Adrenal gland (tissue), 12 donors: ENCODE data around the gene ALDH5A1. TPM values are rescaled to one million over a fixed set of nuclear protein-coding genes. Genes with fewer than 3 reads are reported as not detected.

ENCODE experiments used
- DNase-seq, 7 donors: peaks; one replicate each; pipeline ENCODE4 v3.0.0-alpha.2; 2019 to 2020
- H3K27ac ChIP-seq, 5 donors: fragments of 200-600 bp; sonication (generic) in 4 of 5; 1 replicate in 3 of 5; 2 replicates in 2 of 5; pipeline versions ENCODE4 v1.5.1 to v1.8.0; 2016 to 2020; ENCODE audit warnings: mild to moderate bottlenecking in 1 of 5
- H3K27me3 ChIP-seq: fragments of 200-600 bp; 2 replicates; pipeline ENCODE4 v1.8.0; 2021
- H3K36me3 ChIP-seq, 2 donors: fragments of 200-600 bp; replicated peaks in 1 of 2; 1 replicate in 1 of 2; 2 replicates in 1 of 2; pipeline versions ENCODE4 v1.5.1 to v1.8.0; 2018 to 2022
- H3K4me1 ChIP-seq, 2 donors: fragments of 200-600 bp; replicated peaks in 1 of 2; 1 replicate in 1 of 2; 2 replicates in 1 of 2; pipeline versions ENCODE4 v1.5.1 to v1.8.0; 2018 to 2021
- H3K4me3 ChIP-seq, 4 donors: fragments of 200-600 bp; sonication (generic) in 3 of 4; one replicate each; pipeline ENCODE4 v1.5.1; 2016 to 2018
- H3K9me3 ChIP-seq, 3 donors: fragments of 200-600 bp; sonication (generic) in 1 of 3; replicated peaks in 1 of 3; 1 replicate in 2 of 3; 2 replicates in 1 of 3; pipeline versions ENCODE4 v1.5.1 to v1.8.0; 2016 to 2021
- CTCF ChIP-seq, 6 experiments: fragments of 450-650 bp in 4 of 6; fragments of 200-600 bp in 2 of 6; sonication (generic) in 1 of 6; IDR thresholded peaks; 1 replicate in 5 of 6; 2 replicates in 1 of 6; pipeline versions ENCODE4 v1.5.1 to v1.8.0; 2016 to 2021; ENCODE audit warnings: antibody characterized with exemption in 6 of 6, mild to moderate bottlenecking in 2 of 6, moderate library complexity in 1 of 6
- POLR2A ChIP-seq, 2 donors: fragments of 450-650 bp; IDR thresholded peaks; one replicate each; pipeline ENCODE4 v1.6.1; 2017; ENCODE audit warnings: antibody characterized with exemption in 2 of 2, mild to moderate bottlenecking in 2 of 2, moderate library complexity in 1 of 2
- WGBS, 4 donors: extraction: QIAGEN DNeasy Blood & Tissue Kit in 2 of 4; methylation state at CpG; one replicate each; pipeline versions ENCODE4 v1.1.5 to v1.1.7; 2013 to 2017; 5-methylcytosine and 5-hydroxymethylcytosine counted together
- intact Hi-C, 2 donors: fragments of 100-400 bp; cut with DNase I; formaldehyde crosslinking; loops; one replicate each; pipeline versions ENCODE4 v1.14.1 to v1.15.0; 2022 to 2023
- polyA plus RNA-seq, 3 donors: library from polyadenylated mRNA; stranded (reverse); fragments of 200-250 nt in 2 of 3; fragments of 350-450 nt in 1 of 3; fragmentation: Illumina TruSeq in 1 of 3; extraction: RNeasy Lipid Tissue Mini Kit (QIAGEN cat#74804) in 1 of 3; gene quantifications; one replicate each; pipeline ENCODE4 v1.2.3, GENCODE V29; 2013 to 2014
- total RNA-seq, 9 donors: library from RNA; depleted of rRNA in 4 of 9; stranded (reverse); fragments of >200 nt in 4 of 9; fragments of 120-200 nt in 1 of 9; fragmentation: NEBNext Ultra II Directional in 1 of 9; extraction: Animal tissue kit (Norgen Biotek cat#: 25700) in 1 of 9; gene quantifications; one replicate each; pipeline versions ENCODE4 v1.1.0 to v1.2.4, GENCODE V29; 2013 to 2023
- donor health status: healthy with polysubstance abuse.
- donor health status: Bipolar disorder and iron deficiency.
- donor health status: DM: yes; HTN: yes; CAD: no.
- donor health status: DM: no; HTN: no; CAD: no.
- donor health status: DM: no; HTN: no; CAD: no.
- donor health status: DM: yes; HTN: yes; CAD: no.

The ALDH5A1 gene
- total and polyA plus RNA-seq, 12 donors = 3.2 to 23.1 (median 10.5) TPM

DNA sequence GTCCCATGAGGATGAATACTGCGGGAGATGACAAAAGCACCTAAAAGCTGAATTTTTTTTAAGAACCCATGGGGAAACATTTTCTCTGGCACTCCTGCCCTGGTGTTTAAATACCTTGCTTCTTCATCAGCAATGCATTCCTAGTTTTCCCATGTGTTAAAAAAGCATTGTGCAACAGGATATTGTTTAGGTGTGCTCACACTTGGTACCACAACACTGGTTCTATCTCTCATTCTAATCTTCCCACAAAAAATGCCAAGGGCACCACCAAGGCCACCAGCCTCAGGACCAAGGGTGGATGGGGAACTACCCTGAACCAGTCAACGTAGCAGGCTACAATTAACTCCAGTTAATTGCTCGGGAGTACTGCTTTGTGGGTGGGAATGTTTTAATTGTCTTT is 50.9 kb downstream of the ALDH5A1 start:
- Histone ChIP-seq H3K9me3 (no peaks in the 10 kb centered on the region), H3K4me1 (no peaks in the 10 kb centered on the region), H3K27ac (no peak overlapping the region), H3K27me3 (no peaks in the 10 kb centered on the region), H3K4me3 (no peak overlapping the region), H3K36me3 (no peaks in the 10 kb centered on the region)
- TF ChIP-seq CTCF (IDR thresholded peaks at IDR 0.05) (no peak), POLR2A (IDR thresholded peaks at IDR 0.05) (no peak)
- no peak for DNase-seq
- 68 to 75% (median 70%) methylated on average over 3 of the region's 3 CpGs for WGBS, 4 donors
- intact Hi-C loops = no loop called here

- H3K9me3 ChIP-seq = no peaks in the 10 kb centered on the region
- TF ChIP-seq POLR2A (IDR thresholded peaks at IDR 0.05) (no peak), CTCF (IDR thresholded peaks at IDR 0.05) (no peak)
- no peak for DNase-seq
- no peak overlapping the region for H3K27ac ChIP-seq
- no peaks in the 10 kb centered on the region for H3K36me3 ChIP-seq
- no peaks in the 10 kb centered on the region for H3K4me1 ChIP-seq
- no peak overlapping the region for H3K4me3 ChIP-seq
- intact Hi-C loops = no loop called here
- no peaks in the 10 kb centered on the region for H3K27me3 ChIP-seq
- WGBS, 4 donors = 89 to 92% (median 91%) methylated on average over 7 of the region's 7 CpGs
Measured at GRCh38 chr6:24546439-24546838, 51.7 kb downstream of the ALDH5A1 start.

DNA sequence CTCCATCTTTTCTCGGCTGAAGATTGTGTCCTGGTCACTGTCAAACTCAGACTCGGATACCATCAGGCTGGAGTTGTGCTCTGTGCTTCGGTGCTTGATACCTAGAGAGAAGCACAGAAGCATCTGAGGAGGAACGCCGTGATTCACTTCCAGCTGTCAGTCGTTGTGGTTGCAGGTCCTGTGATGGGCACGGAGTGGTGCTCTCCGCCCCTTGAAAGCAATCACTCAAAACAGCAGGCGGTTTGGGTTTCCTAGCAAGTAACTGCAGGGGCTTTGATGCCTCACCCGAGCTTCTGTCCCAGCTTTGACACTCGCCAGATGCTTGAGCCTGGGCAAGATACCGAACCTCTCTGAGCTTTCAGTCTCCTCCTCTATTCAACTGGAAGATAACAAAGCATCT is 52.5 kb downstream of the ALDH5A1 start:
- TF ChIP-seq POLR2A (IDR thresholded peaks at IDR 0.05) = no peak
- no peak for TF ChIP-seq CTCF (IDR thresholded peaks at IDR 0.05)
- Histone ChIP-seq H3K9me3 (no peaks in the 10 kb centered on the region), H3K27me3 (no peaks in the 10 kb centered on the region), H3K4me3 (no peak overlapping the region), H3K36me3 (no peaks in the 10 kb centered on the region), H3K27ac (no peak overlapping the region), H3K4me1 (no peaks in the 10 kb centered on the region)
- DNase-seq = no peak
- whole genome bisulfite sequencing, 4 donors = 32 to 64% (median 55%) methylated on average over 10 to 12 of the region's 12 CpGs
- intact Hi-C loops = no loop called here

- WGBS, 4 donors = 82 to 100% (median 90%) methylated on average over 1 of the region's 1 CpG
- Histone ChIP-seq H3K27ac (no peak overlapping the region), H3K4me1 (no peaks in the 10 kb centered on the region), H3K4me3 (no peak overlapping the region), H3K27me3 (no peaks in the 10 kb centered on the region), H3K9me3 (no peaks in the 10 kb centered on the region), H3K36me3 (no peaks in the 10 kb centered on the region)
- no peak for DNase-seq
- intact Hi-C loops = no loop called here
- no peak for TF ChIP-seq POLR2A (IDR thresholded peaks at IDR 0.05)
- no peak for TF ChIP-seq CTCF (IDR thresholded peaks at IDR 0.05)
Measured at GRCh38 chr6:24549158-24549557, 54.4 kb downstream of the ALDH5A1 start.
